Naive B cell (primary cell): ENCODE data around the gene PLTP. TPM values are rescaled to one million over a fixed set of nuclear protein-coding genes. Genes with fewer than 3 reads are reported as not detected.
"Not testable (repeated sequence)": the region's sequence is repeated elsewhere in the genome, so short reads cannot be mapped to it uniquely, and the experiment has no call there.

Experiments used
- ATAC-seq, 2 donors: fragments of 150-1000 bp; cut with Tn5 transposase; 2 replicates each; pipeline ENCODE4 v1.10.0; 2021; ENCODE audit warnings: low read depth in 2 of 2, mild to moderate bottlenecking in 2 of 2, moderate library complexity in 2 of 2
- DNase-seq: peaks from one replicate; pipeline ENCODE4 v3.0.0; 2022
- H3K27ac Mint-ChIP-seq, 6 donors: one replicate each; pipeline ENCODE4 v1.8.0; 2020 to 2022; ENCODE audit warnings: mild to moderate bottlenecking in 6 of 6, mixed read lengths in 6 of 6, moderate library complexity in 5 of 6, inconsistent platforms in 2 of 6
- H3K27me3 Mint-ChIP-seq, 3 donors: one replicate each; pipeline ENCODE4 v1.8.0; 2021 to 2022; ENCODE audit warnings: mixed read lengths in 3 of 3, mild to moderate bottlenecking in 1 of 3
- H3K36me3 Mint-ChIP-seq, 2 donors: one replicate each; pipeline ENCODE4 v1.8.0; 2020 to 2022; ENCODE audit warnings: mixed read lengths in 2 of 2, inconsistent platforms in 1 of 2, mild to moderate bottlenecking in 1 of 2
- H3K4me1 Mint-ChIP-seq, 3 donors: one replicate each; pipeline ENCODE4 v1.8.0; 2020 to 2022; ENCODE audit warnings: mixed read lengths in 3 of 3, inconsistent platforms in 1 of 3, mild to moderate bottlenecking in 1 of 3, moderate library complexity in 1 of 3
- H3K4me3 Mint-ChIP-seq, 8 donors: one replicate each; pipeline ENCODE4 v1.8.0; 2020 to 2022; ENCODE audit warnings: mild to moderate bottlenecking in 8 of 8, mixed read lengths in 8 of 8, moderate library complexity in 8 of 8, inconsistent platforms in 2 of 8
- H3K9me3 Mint-ChIP-seq, 7 donors: one replicate each; pipeline ENCODE4 v1.8.0; 2020 to 2022; ENCODE audit warnings: mixed read lengths in 7 of 7, mild to moderate bottlenecking in 5 of 7, inconsistent platforms in 2 of 7, moderate library complexity in 1 of 7
- polyA plus RNA-seq, 6 donors: library from polyadenylated mRNA; unstranded; fragments of 300-500 nt; fragmentation: Illumina TruSeq; gene quantifications; one replicate each; pipeline ENCODE4 v1.2.3, GENCODE V29; 2021; ENCODE audit warnings: low read depth in 6 of 6

Gene PLTP
- polyA plus RNA-seq, 6 donors from 2014 or later, result 0.66 to 10.2 (median 5.1) TPM

- Mint-ChIP-seq H3K9me3 (no peaks in the 10 kb centered on the region), H3K36me3 (peaks cover 0 to 13% of the 10 kb centered on the region in 2 donors), H3K4me3 (peak overlapping the region; percentile 53 to 90 (median 78)), H3K27ac (peak overlapping the region in 4 of 6 donors; percentile 1 to 95 (median 50)), H3K4me1 (peaks cover 25 to 31% (median 27%) of the 10 kb centered on the region in 3 donors), H3K27me3 (no peaks in the 10 kb centered on the region)
- ATAC-seq (no peak), DNase-seq (no peak)
Measured at GRCh38 chr20:45882469-45883099, 29.4 kb downstream of the PLTP start.

- ATAC-seq (peak; percentile 100), DNase-seq (peak; percentile 97)
- H3K27ac Mint-ChIP-seq, result peak within 1 kb of the TSS; percentile 91 to 97 (median 94)
- no peaks in the 10 kb centered on the region for H3K27me3 Mint-ChIP-seq
- peak within 1 kb of the TSS; percentile 81 to 99 (median 94) for H3K4me3 Mint-ChIP-seq
- H3K4me1 Mint-ChIP-seq, result peaks cover 25 to 29% (median 27%) of the 10 kb centered on the region in 3 donors
- H3K9me3 Mint-ChIP-seq, result no peaks in the 10 kb centered on the region
- H3K36me3 Mint-ChIP-seq, result peaks cover 0 to 13% of the 10 kb centered on the region in 2 donors
Measured at GRCh38 chr20:45880988-45881788, 30.8 kb downstream of the PLTP start, which contains the start of gene ZSWIM1. ZSWIM1 (plus strand) TSS chr20:45881227; CDS start chr20:45882593, 1,366 bp downstream.

- Mint-ChIP-seq H3K4me1 (peaks cover 17 to 24% (median 24%) of the 10 kb centered on the region in 3 donors), H3K27ac (no peak overlapping the region), H3K4me3 (no peak overlapping the region), H3K36me3 (peaks cover 0 to 1% of the 10 kb centered on the region in 2 donors), H3K9me3 (no peaks in the 10 kb centered on the region), H3K27me3 (no peaks in the 10 kb centered on the region)
- no peak for ATAC-seq
- no peak for DNase-seq
Measured at GRCh38 chr20:45878076-45878761, 33.7 kb downstream of the PLTP start.

- Mint-ChIP-seq H3K9me3 (no peaks in the 10 kb centered on the region), H3K27ac (no peak overlapping the region), H3K4me1 (no peaks in the 10 kb centered on the region), H3K27me3 (no peaks in the 10 kb centered on the region), H3K36me3 (peaks cover 0 to 3% of the 10 kb centered on the region in 2 donors), H3K4me3 (no peak overlapping the region)
- ATAC-seq, result no peak
- no peak for DNase-seq
Measured at GRCh38 chr20:45874576-45874975, 37.4 kb downstream of the PLTP start.

- not testable (repeated sequence) for H3K27ac Mint-ChIP-seq, H3K4me1 Mint-ChIP-seq, ATAC-seq, H3K27me3 Mint-ChIP-seq, DNase-seq, H3K36me3 Mint-ChIP-seq, H3K9me3 Mint-ChIP-seq
- H3K4me3 Mint-ChIP-seq, result peak overlapping the region in 1 of 8 donors; percentile 70
Measured at GRCh38 chr20:45874104-45874481, 37.9 kb downstream of the PLTP start.

- DNase-seq (no peak), ATAC-seq (no peak)
- no peak overlapping the region for H3K27ac Mint-ChIP-seq
- H3K4me1 Mint-ChIP-seq, result no peaks in the 10 kb centered on the region
- no peaks in the 10 kb centered on the region for H3K27me3 Mint-ChIP-seq
- peak overlapping the region in 1 of 8 donors; percentile 70 for H3K4me3 Mint-ChIP-seq
- no peaks in the 10 kb centered on the region for H3K9me3 Mint-ChIP-seq
- peaks cover 0 to 3% of the 10 kb centered on the region in 2 donors for H3K36me3 Mint-ChIP-seq
Measured at GRCh38 chr20:45873409-45874103, 38.4 kb downstream of the PLTP start.

GRCh38 chr20:45872626-45873025 lies 39.3 kb downstream of the PLTP start:
- Mint-ChIP-seq H3K4me1 (no peaks in the 10 kb centered on the region), H3K27me3 (no peaks in the 10 kb centered on the region), H3K27ac (peak overlapping the region in 1 of 6 donors; percentile 71), H3K36me3 (peaks cover 0 to 3% of the 10 kb centered on the region in 2 donors), H3K9me3 (no peaks in the 10 kb centered on the region), H3K4me3 (no peak overlapping the region)
- no peak for DNase-seq
- no peak for ATAC-seq

GRCh38 chr20:45867819-45868176 lies 44.2 kb downstream of the PLTP start:
- Mint-ChIP-seq H3K4me1 (peaks cover 0 to 6% (median 0%) of the 10 kb centered on the region in 3 donors), H3K4me3 (no peak overlapping the region), H3K9me3 (no peaks in the 10 kb centered on the region), H3K27ac (no peak overlapping the region), H3K36me3 (peaks cover 0 to 3% of the 10 kb centered on the region in 2 donors), H3K27me3 (no peaks in the 10 kb centered on the region)
- no peak for ATAC-seq
- no peak for DNase-seq

GRCh38 chr20:45867136-45867818 lies 44.7 kb downstream of the PLTP start:
- no peaks in the 10 kb centered on the region for H3K9me3 Mint-ChIP-seq
- ATAC-seq (no peak), DNase-seq (no peak)
- H3K27me3 Mint-ChIP-seq, result no peaks in the 10 kb centered on the region
- H3K36me3 Mint-ChIP-seq, result peaks cover 0 to 1% of the 10 kb centered on the region in 2 donors
- H3K4me1 Mint-ChIP-seq, result peaks cover 0 to 6% (median 0%) of the 10 kb centered on the region in 3 donors
- no peak overlapping the region for H3K4me3 Mint-ChIP-seq
- no peak overlapping the region for H3K27ac Mint-ChIP-seq

- Mint-ChIP-seq H3K27ac (peak overlapping the region in 1 of 6 donors; percentile 77), H3K4me1 (peaks cover under 1 to 6% (median under 1%) of the 10 kb centered on the region in 3 donors), H3K4me3 (no peak overlapping the region), H3K9me3 (no peaks in the 10 kb centered on the region), H3K36me3 (no peaks in the 10 kb centered on the region), H3K27me3 (no peaks in the 10 kb centered on the region)
- DNase-seq (no peak), ATAC-seq (no peak)
Measured at GRCh38 chr20:45866454-45866853, 45.5 kb downstream of the PLTP start.

- no peak overlapping the region for H3K27ac Mint-ChIP-seq
Measured at GRCh38 chr20:45863543-45864470, 48.1 kb downstream of the PLTP start.

More at GRCh38 chr20:45863543-45864470, 48.1 kb downstream of the PLTP start:
- H3K27me3 Mint-ChIP-seq, result no peaks in the 10 kb centered on the region
- H3K9me3 Mint-ChIP-seq, result no peaks in the 10 kb centered on the region
- peaks cover 13 to 20% (median 15%) of the 10 kb centered on the region in 3 donors for H3K4me1 Mint-ChIP-seq
- no peak for ATAC-seq
- peaks cover 6 to 11% of the 10 kb centered on the region in 2 donors for H3K36me3 Mint-ChIP-seq
- H3K4me3 Mint-ChIP-seq, result no peak overlapping the region
- DNase-seq, result no peak
